ENCODE data around the gene GLT8D2.

Gene GLT8D2

DNA sequence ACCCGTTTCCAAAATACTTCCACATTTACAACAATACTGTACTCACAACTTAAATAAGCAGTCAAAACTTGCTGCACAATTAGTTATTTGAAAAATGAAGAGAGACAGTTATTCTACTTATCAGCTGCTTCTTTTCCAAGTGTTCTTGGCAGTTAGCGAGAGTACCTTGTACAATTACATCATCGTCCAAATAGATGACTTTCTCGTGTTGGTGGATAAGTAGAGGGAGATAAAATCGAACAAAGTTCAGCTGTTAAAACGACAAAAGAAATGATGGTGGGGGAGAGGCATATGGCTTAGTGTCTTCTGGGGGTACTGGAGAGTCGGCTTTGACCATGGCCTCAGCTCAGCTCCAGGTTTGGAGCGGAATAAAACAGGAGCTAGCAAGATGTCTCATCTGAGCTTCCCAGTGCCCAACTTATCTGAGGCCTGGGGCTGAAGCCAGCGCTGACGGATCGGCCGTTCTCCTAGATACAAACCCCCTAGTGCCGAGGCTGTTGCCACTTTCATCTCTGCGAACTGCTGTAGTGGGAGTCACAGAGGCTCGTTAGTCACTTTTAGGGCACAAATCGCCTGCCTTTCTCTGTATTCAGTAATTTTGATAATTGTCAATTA lies 52.6 kb downstream of the GLT8D2 start:
- no peak for DNase-seq

DNA sequence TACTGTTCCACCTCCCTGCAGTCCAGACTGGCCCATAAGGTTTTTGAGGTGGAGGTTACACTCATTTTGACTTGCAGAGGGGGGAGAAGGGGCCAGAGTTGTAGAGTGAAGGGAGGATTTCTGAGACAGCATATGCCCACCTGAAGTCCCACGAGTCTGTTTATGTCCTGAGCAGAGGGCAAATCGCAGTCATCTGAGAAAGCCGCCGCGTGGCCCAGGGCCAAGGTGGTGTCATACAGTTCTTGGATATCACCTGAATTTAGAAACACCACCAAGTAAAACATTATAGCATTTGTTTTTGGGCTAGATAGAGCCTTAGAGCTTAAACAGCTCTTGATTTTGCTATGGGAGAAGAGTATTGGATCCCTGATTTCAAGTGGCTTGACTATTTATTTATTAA lies 53.4 kb downstream of the GLT8D2 start:
- no peak for DNase-seq

DNA sequence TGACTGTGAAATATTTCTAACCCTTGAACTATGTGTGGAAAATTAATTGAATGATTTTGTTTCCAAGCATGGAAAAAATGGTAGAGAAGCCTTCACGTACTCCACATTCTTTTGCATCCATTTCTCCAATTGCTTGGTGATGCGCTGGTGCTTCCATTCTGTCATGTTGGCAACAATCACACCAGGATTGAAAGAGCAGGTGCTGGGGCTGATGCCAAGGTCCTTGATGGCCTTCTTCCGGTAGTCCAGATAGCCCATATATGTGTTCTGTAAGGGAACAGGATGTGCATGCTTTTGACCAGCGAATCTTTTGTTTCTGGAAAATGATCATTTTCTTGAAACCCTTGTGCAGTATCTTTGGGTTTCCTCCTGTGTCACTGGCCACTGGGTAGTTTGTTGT lies 55.8 kb downstream of the GLT8D2 start:
- DNase-seq = no peak

DNA sequence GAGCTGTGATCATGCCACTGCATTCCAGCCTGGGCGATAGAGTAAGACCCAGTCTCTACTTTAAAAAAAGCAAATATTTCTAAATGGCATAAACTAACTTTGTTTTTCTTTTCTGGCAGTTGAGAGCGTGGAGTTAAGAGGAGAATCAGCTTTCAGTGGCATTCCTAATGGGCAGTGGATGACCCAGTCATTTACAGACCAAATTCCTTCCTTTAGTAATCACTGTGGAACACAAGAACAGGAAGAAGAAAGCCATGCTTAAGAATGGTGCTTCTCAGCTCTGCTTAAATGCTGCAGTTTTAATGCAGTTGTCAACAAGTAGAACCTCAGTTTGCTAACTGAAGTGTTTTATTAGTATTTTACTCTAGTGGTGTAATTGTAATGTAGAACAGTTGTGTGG lies 63.2 kb downstream of the GLT8D2 start:
- DNase-seq = no peak

DNA sequence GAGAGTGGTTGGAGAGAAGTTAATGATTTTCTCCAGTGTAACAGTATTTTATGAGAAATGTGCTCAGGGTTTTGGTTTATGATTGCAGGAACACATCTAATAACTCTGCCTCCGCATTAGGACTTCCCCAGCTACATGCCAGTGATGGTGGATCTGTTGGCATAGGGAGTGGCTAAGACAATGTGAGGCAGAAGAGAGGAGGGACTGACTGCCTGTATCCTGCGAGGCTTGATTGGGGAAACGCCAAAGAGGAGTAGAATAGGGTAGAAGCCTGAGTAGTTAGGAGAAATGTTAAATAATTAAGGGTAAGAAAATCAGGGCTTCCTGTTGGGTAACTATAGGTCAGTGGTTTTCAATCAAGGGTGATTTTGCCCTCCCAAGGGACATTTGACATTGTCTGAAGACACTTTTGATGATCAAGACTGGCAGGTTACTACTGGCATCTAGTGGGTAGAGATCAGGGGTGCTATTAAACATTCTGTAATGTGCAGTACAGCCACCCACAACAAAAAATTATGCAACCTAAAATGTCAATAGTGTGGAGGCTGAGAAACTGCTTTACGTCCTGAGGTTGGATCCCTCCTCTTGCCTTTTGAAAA lies 71.5 kb downstream of the GLT8D2 start:
- DNase-seq = no peak

DNA sequence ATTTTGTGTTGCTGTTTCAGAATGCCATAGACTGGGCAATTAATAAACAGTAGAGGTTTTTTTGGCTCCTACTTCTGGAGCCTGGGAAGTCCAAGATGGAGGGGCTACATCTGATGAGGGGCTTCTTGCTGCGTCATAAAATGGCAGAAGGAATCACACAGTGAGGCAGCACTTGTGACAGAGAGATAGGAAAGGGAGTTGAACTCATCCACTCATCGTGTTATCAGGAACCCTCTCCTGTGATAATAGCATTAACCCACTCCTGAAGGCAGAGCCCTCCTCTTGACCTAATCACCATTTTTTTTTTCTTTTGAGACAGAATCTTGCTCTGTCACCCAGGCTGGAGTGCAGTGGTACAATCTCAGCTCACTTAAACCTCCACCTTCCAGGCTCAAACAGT lies 74.6 kb downstream of the GLT8D2 start:
- peak; percentile 59 for DNase-seq

DNA sequence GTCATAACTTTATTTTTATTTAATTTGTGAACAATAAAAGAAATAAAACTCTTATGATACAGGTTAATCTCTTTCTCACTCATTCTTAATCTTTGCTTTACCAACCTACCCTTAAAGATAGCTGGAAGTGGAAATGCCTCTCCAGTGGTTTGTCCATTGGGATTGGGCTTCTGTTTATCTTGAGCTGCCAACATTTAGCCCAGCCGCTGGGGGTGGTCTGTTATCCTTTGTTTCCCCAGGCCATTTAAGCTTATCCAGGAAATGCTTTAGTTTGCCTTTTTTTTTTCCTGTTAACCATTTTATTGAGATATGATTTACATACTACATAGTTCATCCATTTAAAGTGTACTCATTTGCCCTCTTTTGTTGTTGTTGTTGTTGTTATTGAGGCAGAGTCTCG lies 76.1 kb downstream of the GLT8D2 start:
- DNase-seq = no peak

DNA sequence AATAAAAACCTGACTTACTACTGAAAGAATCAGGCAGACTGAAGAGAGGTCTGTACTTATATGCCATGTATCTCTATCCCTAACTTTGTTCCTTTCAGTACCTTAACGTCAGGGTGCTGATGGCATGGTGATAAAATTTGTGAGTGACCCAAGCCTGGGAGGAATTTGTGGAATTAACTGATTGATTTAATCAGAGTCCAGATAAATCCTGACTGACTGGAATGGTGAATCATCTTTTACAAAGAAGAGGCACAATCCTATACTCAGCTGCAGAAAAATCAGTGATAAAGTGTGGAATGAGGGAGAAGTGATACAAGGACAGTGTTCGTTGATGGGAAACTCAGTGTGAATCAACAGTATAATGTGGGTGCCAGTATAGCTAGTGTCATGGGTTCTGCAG lies 80.6 kb downstream of the GLT8D2 start:
- no peak for DNase-seq

DNA sequence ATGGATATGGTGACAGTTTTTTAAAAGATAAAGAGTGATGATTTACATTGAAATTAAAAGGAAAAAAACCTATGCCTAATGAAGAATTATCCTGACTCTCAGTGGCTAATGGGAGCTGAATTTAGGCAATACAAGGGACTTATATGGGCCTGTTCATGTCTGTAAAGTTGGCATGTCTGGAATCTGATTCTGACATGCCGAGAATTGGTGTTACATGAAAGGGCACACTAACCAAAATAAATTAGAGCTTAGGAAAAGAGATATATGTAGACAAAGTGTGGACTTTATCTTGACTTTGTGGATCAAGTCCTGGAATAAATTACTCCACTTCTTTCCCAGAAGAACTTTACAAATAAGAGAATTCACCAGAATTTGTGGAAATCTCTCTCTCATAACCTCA lies 83.3 kb downstream of the GLT8D2 start:
- DNase-seq = no peak

DNA sequence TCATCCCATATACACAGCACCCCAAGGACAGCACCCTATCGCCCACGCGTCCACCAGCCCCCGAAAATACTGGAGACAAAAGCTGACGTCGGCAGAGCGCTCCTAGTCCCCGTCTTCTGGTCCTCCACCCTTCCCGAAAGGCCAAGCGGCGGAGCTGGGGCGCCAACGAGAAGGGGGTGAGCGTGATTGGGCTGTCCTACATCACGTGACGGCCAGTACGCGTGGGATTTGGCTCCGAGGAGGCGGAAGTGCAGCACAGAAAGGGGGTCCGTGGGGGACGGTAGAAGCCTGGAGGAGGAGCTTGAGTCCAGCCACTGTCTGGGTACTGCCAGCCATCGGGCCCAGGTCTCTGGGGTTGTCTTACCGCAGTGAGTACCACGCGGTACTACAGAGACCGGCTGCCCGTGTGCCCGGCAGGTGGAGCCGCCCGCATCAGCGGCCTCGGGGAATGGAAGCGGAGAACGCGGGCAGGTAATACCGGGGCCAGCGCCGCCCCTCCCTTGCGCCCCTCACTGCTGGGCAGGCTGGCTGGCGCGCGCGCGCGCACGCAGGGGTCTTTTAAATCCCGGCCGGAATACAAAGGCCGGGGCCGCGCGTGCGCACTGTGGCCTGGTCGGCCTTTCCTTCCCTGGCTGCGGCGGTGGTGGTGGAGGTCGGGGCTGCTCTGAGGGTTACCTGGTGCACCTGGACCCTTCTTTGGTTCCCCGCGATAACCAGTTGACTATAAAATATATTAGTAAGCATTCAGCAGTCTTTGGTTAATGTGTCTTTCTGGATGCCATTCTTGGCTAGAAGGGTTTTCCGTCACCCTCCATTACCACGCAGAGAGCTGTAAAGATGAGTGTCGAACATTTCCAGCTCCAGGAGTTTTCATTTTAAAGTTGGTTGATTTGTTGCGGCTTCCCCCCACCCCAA lies 84.1 kb downstream of the GLT8D2 start, which contains the start of gene TDG:
TDG (plus strand) TSS at position 283 of the 915 bp plus-strand sequence; CDS start at position 449, 166 bp downstream.
- peak; percentile 99 for DNase-seq

DNA sequence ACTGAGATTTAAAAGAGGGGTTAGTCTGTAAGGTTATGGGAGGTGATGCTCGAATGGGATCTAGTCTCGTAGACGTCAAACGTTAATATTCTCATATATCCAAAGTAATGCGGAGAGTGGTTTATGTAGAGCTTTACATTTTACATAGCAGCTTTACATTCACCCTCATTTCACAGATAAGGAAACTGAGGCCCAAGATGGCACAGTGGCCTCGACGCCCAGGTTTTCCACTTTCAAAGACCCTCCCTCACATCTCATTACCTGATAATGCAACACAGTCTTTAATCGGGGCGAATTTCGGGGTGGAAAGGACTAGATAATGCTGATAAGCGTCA lies 84.8 kb downstream of the GLT8D2 start:
- DNase-seq = no peak

DNA sequence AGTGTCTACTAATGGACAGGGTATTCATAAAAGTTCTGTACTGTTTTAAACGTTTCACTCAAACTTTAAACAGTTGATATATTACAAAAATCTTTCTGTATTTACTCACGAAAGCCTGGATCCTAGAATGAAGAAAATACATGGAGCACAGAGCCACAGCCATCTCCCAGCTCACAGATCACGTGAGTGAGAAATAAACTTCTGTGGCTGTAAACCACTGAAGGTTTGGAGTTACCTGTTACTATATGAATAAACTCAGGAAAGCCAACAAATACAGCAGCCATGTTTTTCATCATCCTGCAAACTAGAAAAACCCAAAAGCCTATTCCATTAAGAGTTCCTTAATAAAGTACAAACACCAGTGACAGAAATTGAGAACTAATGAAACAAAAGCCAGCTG lies 85.2 kb downstream of the GLT8D2 start:
- no peak for DNase-seq

DNA sequence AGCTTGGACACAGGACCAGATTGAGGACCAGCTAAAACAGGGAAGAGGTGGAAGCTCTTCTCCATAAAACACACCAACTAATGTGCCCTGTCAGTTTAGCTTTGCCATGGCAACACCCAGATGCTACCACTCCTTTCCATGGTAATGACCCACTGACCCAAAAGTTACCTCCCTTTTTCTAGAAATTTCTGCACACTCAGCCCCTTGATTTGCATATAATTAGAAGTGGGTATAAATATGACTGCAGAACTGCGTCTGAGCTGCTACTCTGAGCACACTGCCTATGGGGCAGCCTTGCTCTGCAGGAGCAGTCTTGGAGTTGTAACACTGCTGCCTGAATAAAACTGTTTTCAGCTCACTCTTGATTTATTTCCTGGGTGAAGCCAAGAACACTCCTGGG lies 87.5 kb downstream of the GLT8D2 start:
- DNase-seq = no peak

DNA sequence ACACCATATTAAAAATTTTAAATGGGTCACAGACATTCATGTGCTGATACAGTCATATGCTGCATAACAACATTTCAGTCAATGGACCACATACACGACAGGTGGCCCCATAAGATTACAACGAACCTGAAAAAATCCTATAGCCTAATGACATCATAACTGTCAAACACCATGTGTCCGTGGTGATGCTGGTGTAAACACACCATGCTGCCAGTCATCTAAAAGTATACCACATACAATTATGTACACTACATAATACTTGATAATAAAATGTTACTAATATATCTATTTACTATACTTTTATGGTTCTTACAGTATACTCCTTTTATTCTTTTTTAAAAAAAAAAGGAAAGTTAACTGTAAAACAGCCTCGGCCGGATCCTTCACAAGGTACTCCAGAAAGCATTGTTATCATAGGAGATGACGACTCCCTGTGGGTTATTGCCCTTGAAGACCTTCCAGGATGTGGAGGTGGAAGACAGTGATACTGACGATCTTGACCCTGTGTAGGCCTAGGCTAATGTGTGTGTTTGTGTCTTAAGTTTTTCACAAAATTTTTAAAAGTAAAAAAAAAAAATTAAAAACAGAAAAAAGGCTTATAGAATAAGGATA lies 89.3 kb downstream of the GLT8D2 start:
- DNase-seq = peak; percentile 50

DNA sequence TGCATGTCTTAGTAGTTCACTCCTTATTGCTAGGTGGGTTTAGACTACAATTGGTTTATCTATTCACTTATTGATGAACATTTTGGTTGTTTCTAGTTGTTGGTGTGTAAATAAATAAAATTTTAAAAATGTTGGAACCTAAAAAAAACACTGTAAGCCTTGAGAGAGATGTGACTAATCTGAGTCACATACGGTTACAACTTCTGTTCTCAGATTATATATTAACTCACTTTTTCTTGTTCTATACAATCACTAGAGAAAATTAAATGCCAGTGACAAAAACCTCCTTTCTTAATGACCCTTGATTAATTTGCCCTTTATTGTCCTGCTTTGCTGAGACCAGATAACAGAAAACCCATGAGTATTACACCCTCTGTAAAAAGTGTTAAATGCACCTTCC lies 91.4 kb downstream of the GLT8D2 start:
- no peak for DNase-seq

DNA sequence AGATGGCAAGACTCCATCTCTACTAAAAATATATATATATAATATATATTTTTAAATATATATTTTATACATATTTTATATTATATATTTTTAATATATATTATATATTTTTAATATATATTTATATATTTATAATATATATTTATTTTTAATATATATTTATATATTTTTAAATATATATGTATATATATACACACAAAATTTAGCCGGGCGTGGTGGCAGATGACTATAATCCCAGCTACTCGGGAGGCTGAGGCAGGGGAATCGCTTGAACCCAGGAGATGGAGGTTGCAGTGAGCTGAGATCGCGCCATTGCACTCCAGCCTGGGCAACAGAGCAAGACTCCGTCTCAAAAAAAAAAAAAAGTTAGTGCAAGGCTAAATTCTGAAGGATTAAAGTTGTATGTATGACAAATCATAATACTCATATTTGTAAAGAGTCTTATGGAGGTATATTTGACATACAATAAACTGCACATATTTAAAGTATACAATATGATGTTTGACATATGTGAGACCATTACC lies 92.1 kb downstream of the GLT8D2 start:
- no peak for DNase-seq

DNA sequence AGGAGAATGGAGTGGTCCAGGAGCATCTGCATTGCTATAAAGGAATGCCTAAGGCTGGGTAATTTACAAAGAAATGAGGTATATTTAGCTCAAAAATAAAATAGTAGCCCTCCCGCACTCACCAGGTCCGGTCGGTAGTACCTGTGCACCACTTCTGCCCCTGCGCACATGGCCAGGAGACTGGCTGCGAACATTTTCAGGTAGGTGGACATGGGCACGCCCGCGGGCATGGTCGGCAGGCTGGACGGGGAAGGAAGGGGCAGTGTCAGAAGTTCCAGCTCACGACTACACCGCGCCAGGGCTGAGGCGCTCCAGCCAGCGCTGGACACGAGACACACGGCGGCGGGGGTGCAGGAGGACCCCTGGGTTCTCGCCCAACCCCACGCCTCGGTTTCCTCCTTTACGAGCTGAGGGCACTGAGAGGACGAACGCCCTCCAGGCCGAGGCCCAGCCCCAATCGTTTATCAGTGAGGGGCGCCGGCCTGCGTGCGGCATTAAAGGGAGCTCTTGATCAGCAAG lies 93.4 kb downstream of the GLT8D2 start:
- DNase-seq = no peak

DNA sequence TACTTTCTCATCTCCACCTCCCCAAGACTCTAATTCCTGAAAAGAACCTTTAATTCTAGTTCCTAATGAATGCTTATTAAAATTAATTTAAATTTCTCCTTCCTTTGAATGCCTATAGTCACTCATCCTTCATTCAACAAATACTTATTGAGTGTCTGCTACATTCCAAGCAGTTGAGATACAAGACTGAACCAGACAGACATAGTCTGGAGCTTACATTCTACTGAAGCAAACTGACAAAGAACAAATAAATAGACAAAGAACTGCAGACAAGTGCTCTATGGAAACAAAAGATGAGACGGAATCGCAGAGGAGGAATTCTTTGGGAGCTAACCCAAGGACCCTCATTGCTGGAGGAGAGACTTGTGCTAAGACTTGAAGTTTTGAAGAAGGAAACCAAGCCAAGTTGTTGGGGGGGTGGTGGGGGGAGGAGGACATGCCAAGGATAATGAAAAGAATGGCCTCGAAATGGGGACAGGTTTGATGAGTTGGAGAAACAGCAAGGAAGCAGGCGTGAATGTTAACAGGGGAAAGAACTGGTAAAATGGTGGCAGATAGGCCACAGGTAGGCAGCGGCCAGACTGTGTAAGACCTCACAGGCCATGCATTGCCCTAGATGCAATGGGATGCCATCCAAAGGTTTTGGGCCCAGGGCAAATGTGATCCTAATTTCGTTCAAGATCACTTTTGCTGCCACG lies 94.0 kb downstream of the GLT8D2 start:
- DNase-seq = no peak

DNA sequence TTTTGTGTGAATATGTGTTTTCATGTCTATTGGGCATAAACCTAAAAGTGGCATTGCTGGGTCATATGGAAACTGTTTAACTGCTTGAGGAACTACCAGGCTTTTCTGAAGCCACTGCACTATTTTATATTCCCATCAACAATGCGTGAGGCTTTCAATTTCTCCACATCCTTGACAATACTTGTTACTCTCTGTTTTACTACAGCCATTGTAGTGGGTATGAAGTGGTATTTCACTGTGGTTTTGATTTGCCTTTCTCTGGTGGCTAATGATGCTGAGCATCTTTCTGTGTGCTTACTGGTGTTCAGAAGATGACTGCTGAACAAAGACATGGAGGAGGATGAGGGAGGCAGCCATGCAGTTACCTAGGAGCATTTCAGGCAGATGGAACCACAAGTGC lies 97.5 kb downstream of the GLT8D2 start:
- no peak for DNase-seq

DNA sequence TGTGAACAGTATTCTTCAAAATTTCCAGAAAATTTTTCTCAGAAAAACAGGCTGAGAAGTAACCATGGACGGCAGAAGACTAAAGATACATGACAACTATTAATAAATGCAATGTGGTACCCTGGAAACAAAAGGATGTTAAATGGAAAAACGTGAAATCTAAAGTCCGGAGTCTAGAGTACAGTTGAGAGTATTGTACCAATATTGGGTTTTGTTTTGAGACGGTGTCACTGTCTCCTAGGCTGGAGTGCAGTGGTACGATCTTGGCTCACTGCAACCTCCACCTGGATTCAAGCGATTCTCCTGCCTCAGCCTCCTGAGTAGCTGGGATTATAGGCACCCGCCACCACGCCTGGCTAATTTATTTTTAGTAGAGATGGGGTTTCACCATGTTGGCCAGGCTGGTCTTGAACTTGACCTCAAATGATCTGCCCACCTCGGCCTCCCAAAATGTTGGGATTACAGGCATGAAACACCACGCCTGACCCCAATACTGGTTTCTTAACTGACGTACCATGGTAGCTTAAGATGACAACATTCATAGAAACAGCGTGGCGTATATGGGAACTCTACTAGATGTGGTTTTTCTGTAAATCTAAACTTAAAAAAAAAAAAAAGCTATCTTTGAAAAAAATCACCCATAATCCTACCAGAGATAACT lies 101.1 kb downstream of the GLT8D2 start:
- DNase-seq = no peak

DNA sequence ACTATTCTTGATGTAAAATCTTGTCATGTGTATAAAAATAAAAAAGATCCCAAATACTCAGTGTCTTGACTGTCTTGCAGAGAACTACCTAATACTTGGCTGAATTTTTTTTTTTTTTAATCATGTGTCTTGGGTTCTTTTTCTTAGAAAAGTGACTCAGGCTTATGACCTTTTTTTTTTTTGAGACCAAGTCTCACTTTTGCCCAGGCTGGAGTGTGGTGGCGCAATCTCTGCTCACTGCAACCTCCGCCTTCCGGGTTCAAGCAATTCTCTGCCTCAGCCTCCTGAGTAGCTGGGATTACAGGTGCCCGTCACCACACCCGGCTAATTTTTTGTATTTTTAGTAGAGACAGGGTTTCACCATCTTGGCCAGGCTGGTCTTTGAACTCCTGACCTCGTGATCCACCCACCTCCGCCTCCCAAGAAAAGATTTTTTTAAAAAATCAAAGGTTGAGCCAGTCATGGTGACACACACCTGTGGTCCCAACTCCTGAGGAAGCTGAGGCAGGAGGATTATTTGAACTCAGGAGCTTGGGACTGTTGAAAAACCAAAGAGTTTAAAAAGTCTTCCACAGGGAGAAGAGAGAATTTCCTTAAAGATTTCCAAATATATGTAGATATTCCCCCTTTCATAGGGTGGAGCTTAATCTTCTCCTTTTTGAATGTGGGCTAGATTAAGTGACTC lies 102.0 kb downstream of the GLT8D2 start:
- no peak for DNase-seq

Data from hematopoietic multipotent progenitor cell treated with erythropoietin and hydrocortisone succinate and interleukin-3 and kit ligand, for 8 days (in vitro differentiated cells).